Measurements from ENCODE around the gene IL4R.
"Not testable (repeated sequence)": the region's sequence is repeated elsewhere in the genome, so short reads cannot be mapped to it uniquely, and the experiment has no call there.

Gene IL4R

GRCh38 chr16:27316038-27316680, 2.4 kb downstream of the IL4R start:
- DNase-seq, result peak; percentile 74

GRCh38 chr16:27317320-27317719, 3.5 kb downstream of the IL4R start:
- peak; percentile 45 for DNase-seq

- no peak for DNase-seq
Measured at GRCh38 chr16:27317738-27318391, 4.1 kb downstream of the IL4R start.

- DNase-seq, result peak; percentile 71
Measured at GRCh38 chr16:27318392-27319256, 4.8 kb downstream of the IL4R start.

- no peak for DNase-seq
Measured at GRCh38 chr16:27319257-27319965, 5.6 kb downstream of the IL4R start.

GRCh38 chr16:27320261-27321012, 6.7 kb downstream of the IL4R start:
- no peak for DNase-seq

GRCh38 chr16:27321013-27321915, 7.5 kb downstream of the IL4R start:
- no peak for DNase-seq

- no peak for DNase-seq
Measured at GRCh38 chr16:27322858-27323780, 9.3 kb downstream of the IL4R start.

- no peak for DNase-seq
Measured at GRCh38 chr16:27323781-27324561, 10.2 kb downstream of the IL4R start.

- DNase-seq, result no peak
Measured at GRCh38 chr16:27324851-27325301, 11.1 kb downstream of the IL4R start.

GRCh38 chr16:27325736-27326135, 12.0 kb downstream of the IL4R start:
- DNase-seq, result no peak

GRCh38 chr16:27326251-27326650, 12.5 kb downstream of the IL4R start:
- DNase-seq, result no peak

- peak; percentile 70 for DNase-seq
Measured at GRCh38 chr16:27326738-27327585, 13.2 kb downstream of the IL4R start.

- DNase-seq, result no peak
Measured at GRCh38 chr16:27327586-27327915, 13.8 kb downstream of the IL4R start.

- no peak for DNase-seq
Measured at GRCh38 chr16:27328937-27329336, 15.2 kb downstream of the IL4R start.

GRCh38 chr16:27329376-27330079, 15.8 kb downstream of the IL4R start:
- not testable (repeated sequence) for DNase-seq

- no peak for DNase-seq
Measured at GRCh38 chr16:27330542-27330941, 16.8 kb downstream of the IL4R start.

GRCh38 chr16:27332105-27332504, 18.3 kb downstream of the IL4R start:
- DNase-seq, result no peak

All from stimulated activated CD8-positive, alpha-beta memory T cell treated with anti-CD3 and anti-CD28 coated beads, Interleukin-4, amount 100 ng/mL, for 48 hours (primary cell).